IMR-90 (cell line): ENCODE results near the gene UGT1A10. TPM values are rescaled to one million over a fixed set of nuclear protein-coding genes. Genes with fewer than 3 reads are reported as not detected.

Experiments
- ATAC-seq: fragments of 200-7000 bp; cut with Tn5 transposase; 2 replicates; pipeline ENCODE4 v1.9.1; 2020; ENCODE audit warnings: low read depth, mild to moderate bottlenecking, moderate library complexity
- BruUV-seq: library from RNA; stranded (reverse); fragments of 400-500 nt; replicated peaks from 2 replicates; lab custom pipeline; 2021; lab: Mats Ljungman, UMichigan
- CTCF ChIA-PET: fragments of 300-600 bp; formaldehyde crosslinking; extraction: SDS; loops from one replicate; lab custom pipeline; 2021; ENCODE audit warnings: antibody characterized with exemption; lab: Yijun Ruan, JAX
- POLR2A ChIA-PET: fragments of 300-600 bp; sonication (Branson Sonifier 250); formaldehyde crosslinking; loops from one replicate; lab custom pipeline; 2022; ENCODE audit warnings: antibody characterized with exemption; ENCODE audit not compliant: unreplicated experiment; lab: Charles Lee
- DNase-seq: peaks from one replicate; pipeline ENCODE4 v3.0.0; 2013
- H2AFZ ChIP-seq: replicated peaks from 2 replicates; pipeline ENCODE3; 2013; ENCODE audit warnings: low read length, mild to moderate bottlenecking; ENCODE audit not compliant: poor library complexity
- H2AK5ac ChIP-seq: 2 replicates; pipeline ENCODE4 v1.6.1; 2013; ENCODE audit warnings: low read depth, low read length, inconsistent platforms
- H2AK9ac ChIP-seq: replicated peaks from 2 replicates; pipeline ENCODE3; 2013; ENCODE audit warnings: mild to moderate bottlenecking, low read depth, low read length, moderate library complexity; ENCODE audit not compliant: poor library complexity
- H2BK120ac ChIP-seq: 2 replicates; pipeline ENCODE4 v1.6.1; 2013; ENCODE audit warnings: low read depth, low read length, inconsistent platforms
- H2BK15ac ChIP-seq: 3 replicates; pipeline ENCODE4 v1.6.1; 2013; ENCODE audit warnings: low read depth, low read length, inconsistent platforms
- H2BK20ac ChIP-seq: 2 replicates; pipeline ENCODE4 v1.6.1; 2013; ENCODE audit warnings: low read depth, mild to moderate bottlenecking, inconsistent platforms, low read length, moderate library complexity
- H2BK5ac ChIP-seq: 2 replicates; pipeline ENCODE4 v1.6.1; 2013; ENCODE audit warnings: mild to moderate bottlenecking, low read depth, low read length, inconsistent platforms; ENCODE audit not compliant: poor library complexity, severe bottlenecking
- H3K14ac ChIP-seq: replicated peaks from 2 replicates; pipeline ENCODE4 v1.6.1; 2013; ENCODE audit warnings: low read depth, low read length, inconsistent platforms
- H3K18ac ChIP-seq: 2 replicates; pipeline ENCODE4 v1.6.1; 2013; ENCODE audit warnings: low read depth, low read length, control low read depth
- H3K23ac ChIP-seq: 2 replicates; pipeline ENCODE4 v1.6.1; 2013; ENCODE audit warnings: low read depth, low read length, inconsistent platforms
- H3K27ac ChIP-seq: 2 replicates; pipeline ENCODE4 v1.5.1; 2013; ENCODE audit warnings: mild to moderate bottlenecking, control low read depth, low read length; ENCODE audit not compliant: insufficient read depth
- H3K27me3 ChIP-seq: 2 replicates; pipeline ENCODE4 v1.6.1; 2013; ENCODE audit warnings: low read length; ENCODE audit not compliant: control insufficient read depth, insufficient read depth
- H3K36me3 ChIP-seq: 2 replicates; pipeline ENCODE4 v1.6.1; 2013; ENCODE audit warnings: low read length, mixed read lengths; ENCODE audit not compliant: control insufficient read depth, insufficient read depth
- H3K4ac ChIP-seq: 2 replicates; pipeline ENCODE4 v1.6.1; 2013; ENCODE audit warnings: low read depth, low read length, inconsistent platforms
- H3K4me1 ChIP-seq: 2 replicates; pipeline ENCODE4 v1.6.1; 2013; ENCODE audit warnings: low read length, mixed read lengths; ENCODE audit not compliant: control insufficient read depth, insufficient read depth
- H3K4me2 ChIP-seq: 2 replicates; pipeline ENCODE4 v1.6.1; 2013; ENCODE audit warnings: low read depth, mild to moderate bottlenecking, control low read depth, low read length, moderate library complexity
- H3K4me3 ChIP-seq: 2 replicates; pipeline ENCODE4 v1.5.1; 2013; ENCODE audit warnings: low read depth, mild to moderate bottlenecking, control low read depth, low read length, moderate library complexity; ENCODE audit not compliant: insufficient read depth
- H3K56ac ChIP-seq: 2 replicates; pipeline ENCODE4 v1.6.1; 2013; ENCODE audit warnings: low read length, inconsistent platforms; ENCODE audit not compliant: insufficient read depth; ENCODE audit errors: extremely low read depth
- H3K79me1 ChIP-seq, 2 experiments: 2 replicates each; pipeline ENCODE4 v1.6.1; 2013; ENCODE audit warnings: low read length in 2 of 2, inconsistent platforms in 1 of 2, low read depth in 1 of 2
- H3K9ac ChIP-seq: 2 replicates; pipeline ENCODE4 v1.6.1; 2013; ENCODE audit warnings: low read depth, low read length, control low read depth
- H3K9me1 ChIP-seq: 2 replicates; pipeline ENCODE4 v1.6.1; 2013; ENCODE audit warnings: low read length, inconsistent platforms; ENCODE audit not compliant: insufficient read depth
- H3K9me3 ChIP-seq: 2 replicates; pipeline ENCODE4 v1.6.1; 2013; ENCODE audit warnings: low read length; ENCODE audit not compliant: control insufficient read depth, insufficient read depth
- H4K20me1 ChIP-seq: 2 replicates; pipeline ENCODE4 v1.6.1; 2013; ENCODE audit warnings: low read length, inconsistent platforms; ENCODE audit not compliant: insufficient read depth
- H4K5ac ChIP-seq: 2 replicates; pipeline ENCODE4 v1.6.1; 2013; ENCODE audit warnings: mild to moderate bottlenecking, low read depth, low read length, control low read depth
- H4K8ac ChIP-seq, 2 experiments: 2 replicates each; pipeline ENCODE4 v1.6.1; 2013; ENCODE audit warnings: low read depth in 2 of 2, low read length in 2 of 2, control low read depth in 1 of 2, inconsistent platforms in 1 of 2
- H4K91ac ChIP-seq: 2 replicates; pipeline ENCODE4 v1.6.1; 2013; ENCODE audit warnings: low read depth, low read length, inconsistent platforms; ENCODE audit not compliant: insufficient read depth
- MAZ ChIP-seq: IDR thresholded peaks from 2 replicates; pipeline ENCODE4 v1.6.1; 2012; ENCODE audit warnings: low read depth, mild to moderate bottlenecking, low read length, improper control_type of control experiment, moderate library complexity, borderline replicate concordance
- POLR2A ChIP-seq: IDR thresholded peaks from 2 replicates; pipeline ENCODE4 v1.6.1; 2012; ENCODE audit warnings: mild to moderate bottlenecking, low read depth, low read length
- RFX5 ChIP-seq: IDR thresholded peaks from 2 replicates; pipeline ENCODE4 v1.8.0; 2012; ENCODE audit warnings: low read depth, mild to moderate bottlenecking, low read length, moderate library complexity
- WGBS, 2 experiments: methylation state at CpG; one replicate each; pipeline versions ENCODE4 v1.1.5 to v1.1.7; 2013; ENCODE audit warnings: missing lambda C conversion rate in 2 of 2; ENCODE audit not compliant: insufficient read length in 1 of 2; ENCODE audit errors: extremely low coverage in 2 of 2; 5-methylcytosine and 5-hydroxymethylcytosine counted together
- dilution Hi-C: fragments of 300-500 bp; cut with HindIII; formaldehyde crosslinking; loops from one replicate; pipeline ENCODE4 v1.14.3; 2018; ENCODE audit warnings: low sequenced_read_pairs; ENCODE audit not compliant: unreplicated experiment
- in situ Hi-C: fragments of 300-500 bp; cut with MboI; formaldehyde crosslinking; loops from 3 replicates; pipeline ENCODE4 v1.14.3; 2019; ENCODE audit warnings: low sequenced_read_pairs, inconsistent platforms, mixed read lengths
- intact Hi-C: fragments of 100-400 bp; cut with micrococcal nuclease; formaldehyde crosslinking; loops from 2 replicates; pipeline ENCODE4 v1.10.0; 2022
- polyA plus RNA-seq, 3 experiments: library from polyadenylated mRNA; depleted of rRNA; stranded (reverse); fragments of >200 nt; gene quantifications; 2 replicates each; pipeline ENCODE4 v1.2.3, GENCODE V29; 2012; ENCODE audit warnings: low replicate concordance in 1 of 3
- total RNA-seq: library from RNA; depleted of rRNA; stranded (reverse); fragments of >200 nt; gene quantifications from 2 replicates; pipeline ENCODE4 v1.2.3, GENCODE V29; 2012
- TF ChIP-seq, protein P1 (sequence below): fragments of 150-350 bp; IDR thresholded peaks from 2 replicates; pipeline ENCODE4 v1.6.1; 2016; ENCODE audit warnings: low read depth, mild to moderate bottlenecking, low read length, moderate library complexity, borderline replicate concordance

Gene UGT1A10
- total and polyA plus RNA-seq, 2 of the 4 experiments (the other 2 are of a cell fraction) = not detected

DNA sequence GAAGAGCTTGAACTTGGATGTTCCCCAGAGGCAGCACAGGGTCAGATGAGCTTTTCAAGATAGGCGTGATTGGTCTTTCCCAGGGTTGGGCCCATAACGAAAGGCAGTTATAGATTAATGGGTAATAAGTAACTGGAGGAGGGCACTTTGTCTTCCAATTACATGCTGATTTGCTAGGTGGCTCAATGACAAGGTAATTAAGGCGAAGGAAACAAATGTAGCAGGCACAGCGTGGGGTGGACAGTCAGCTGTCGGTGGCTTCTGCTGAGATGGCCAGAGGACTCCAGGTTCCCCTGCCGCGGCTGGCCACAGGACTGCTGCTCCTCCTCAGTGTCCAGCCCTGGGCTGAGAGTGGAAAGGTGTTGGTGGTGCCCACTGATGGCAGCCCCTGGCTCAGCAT, 82.3 kb downstream of the UGT1A10 start, which contains the start of gene UGT1A4:
Gene UGT1A4, plus strand, starts transcription at position 185 of the 400 bp plus-strand sequence. Its CDS starts 85 bp downstream, at position 270.
- ATAC-seq = no peak
- Histone ChIP-seq H4K8ac (no peak within 1 kb of the TSS), H2BK15ac (no peak within 1 kb of the TSS), H3K56ac (no peak within 1 kb of the TSS), H3K4ac (no peak within 1 kb of the TSS), H3K14ac (no peak within 1 kb of the TSS), H4K91ac (no peak within 1 kb of the TSS), H3K27ac (no peak within 1 kb of the TSS), H3K4me1 (no peaks in the 10 kb centered on the region), H2BK5ac (no peak within 1 kb of the TSS), H3K4me2 (no peak within 1 kb of the TSS), H3K23ac (no peak within 1 kb of the TSS), H3K36me3 (no peaks in the 10 kb centered on the region), H2AK9ac (no peak within 1 kb of the TSS), H2AFZ (no peak within 1 kb of the TSS), H3K79me1 (no peaks in the 10 kb centered on the region), H2BK120ac (no peak within 1 kb of the TSS), H2AK5ac (no peak within 1 kb of the TSS), H3K9me1 (no peaks in the 10 kb centered on the region), H3K9ac (no peak within 1 kb of the TSS), H4K5ac (no peak within 1 kb of the TSS), H4K20me1 (no peaks in the 10 kb centered on the region), H3K27me3 (peaks cover 6% of the 10 kb centered on the region; the same call in 1 of the 2 replicates), H2BK20ac (no peak within 1 kb of the TSS), H3K4me3 (no peak within 1 kb of the TSS), H3K9me3 (no peaks in the 10 kb centered on the region), H3K18ac (no peak within 1 kb of the TSS)
- no TSS peak for BruUV-seq
- ChIA-PET POLR2A (no interaction called here), CTCF (no interaction called here)
- DNase-seq = no peak
- dilution Hi-C loops = no loop called here
- intact Hi-C loops = no loop called here
- in situ Hi-C loops = no loop called here
- WGBS, 2 experiments = 65% methylated on average over 5 of the region's 7 CpGs; no CpG with 5 or more reads in 1 of the 2 experiments
- TF ChIP-seq RFX5 (no peak), POLR2A (no peak), MAZ (no peak)
- TF ChIP-seq, protein P1, sequence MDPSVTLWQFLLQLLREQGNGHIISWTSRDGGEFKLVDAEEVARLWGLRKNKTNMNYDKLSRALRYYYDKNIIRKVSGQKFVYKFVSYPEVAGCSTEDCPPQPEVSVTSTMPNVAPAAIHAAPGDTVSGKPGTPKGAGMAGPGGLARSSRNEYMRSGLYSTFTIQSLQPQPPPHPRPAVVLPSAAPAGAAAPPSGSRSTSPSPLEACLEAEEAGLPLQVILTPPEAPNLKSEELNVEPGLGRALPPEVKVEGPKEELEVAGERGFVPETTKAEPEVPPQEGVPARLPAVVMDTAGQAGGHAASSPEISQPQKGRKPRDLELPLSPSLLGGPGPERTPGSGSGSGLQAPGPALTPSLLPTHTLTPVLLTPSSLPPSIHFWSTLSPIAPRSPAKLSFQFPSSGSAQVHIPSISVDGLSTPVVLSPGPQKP = no peak
